HG03097 (cell line): Measurements from ENCODE around the gene ANKRD42.
"Not testable (repeated sequence)": the region's sequence is repeated elsewhere in the genome, so short reads cannot be mapped to it uniquely, and the experiment has no call there.

Source experiments
- ATAC-seq: cut with Tn5 transposase; IDR thresholded peaks from one replicate; pipeline ENCODE4 v1.9.1; 2021; ENCODE audit not compliant: unreplicated experiment, low FRiP score

ANKRD42 gene

DNA sequence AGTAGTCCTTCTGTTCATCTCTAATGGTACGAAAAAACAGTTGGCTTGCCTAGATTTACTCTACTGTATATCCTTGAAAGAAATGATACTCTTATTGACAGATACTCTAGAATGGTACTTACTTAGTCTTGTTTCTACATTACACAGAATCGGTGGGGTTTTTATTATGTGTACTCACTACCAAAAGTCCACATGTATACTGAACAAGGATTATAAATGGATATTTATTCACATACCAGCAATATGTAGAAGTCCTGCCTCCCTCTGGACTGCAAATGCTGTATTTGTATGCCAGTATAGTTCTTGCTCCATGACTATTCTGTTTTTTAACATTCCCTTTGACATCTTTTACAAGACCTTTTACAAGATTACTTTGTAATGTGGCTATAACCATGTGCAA lies 22.6 kb upstream of the ANKRD42 start:
- ATAC-seq: no peak

DNA sequence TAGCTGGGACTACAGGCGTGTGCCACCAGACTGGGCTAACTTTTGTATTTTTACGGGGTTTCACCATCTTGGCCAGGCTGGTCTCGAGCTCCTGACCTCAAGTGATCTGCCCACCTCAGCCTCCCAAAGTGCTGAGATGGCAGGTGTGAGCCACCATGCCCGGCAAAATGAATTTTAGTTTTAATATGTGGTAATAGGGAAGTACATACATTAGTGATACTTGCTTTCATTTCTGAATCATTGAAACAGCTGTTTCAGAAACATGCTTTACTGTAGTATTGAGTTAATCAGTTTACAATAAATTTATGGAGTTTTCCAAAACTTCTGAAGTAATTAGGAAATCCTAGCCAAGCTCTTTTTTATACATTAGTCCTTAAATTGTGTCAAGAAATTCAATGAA lies 21.0 kb upstream of the ANKRD42 start:
- ATAC-seq: no peak

DNA sequence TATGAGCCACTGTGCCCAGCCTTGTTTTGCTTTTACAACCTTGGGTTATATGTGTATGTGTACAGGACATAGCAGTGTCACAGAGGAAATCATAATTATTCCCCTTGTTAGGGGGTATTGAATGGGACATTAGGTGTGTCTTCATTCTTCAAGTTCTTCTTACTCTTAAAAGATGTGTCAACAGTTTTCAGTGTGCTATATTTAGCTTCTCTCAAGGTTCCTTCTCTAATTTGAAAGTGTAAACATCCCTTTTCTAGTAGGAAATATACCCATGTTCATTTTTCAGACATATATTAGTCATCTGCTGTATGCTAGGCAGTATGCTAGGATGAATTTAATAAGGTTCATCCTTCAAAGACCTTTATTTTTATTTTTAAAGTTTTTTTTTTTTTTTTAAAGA lies 19.5 kb upstream of the ANKRD42 start:
- ATAC-seq: no peak

DNA sequence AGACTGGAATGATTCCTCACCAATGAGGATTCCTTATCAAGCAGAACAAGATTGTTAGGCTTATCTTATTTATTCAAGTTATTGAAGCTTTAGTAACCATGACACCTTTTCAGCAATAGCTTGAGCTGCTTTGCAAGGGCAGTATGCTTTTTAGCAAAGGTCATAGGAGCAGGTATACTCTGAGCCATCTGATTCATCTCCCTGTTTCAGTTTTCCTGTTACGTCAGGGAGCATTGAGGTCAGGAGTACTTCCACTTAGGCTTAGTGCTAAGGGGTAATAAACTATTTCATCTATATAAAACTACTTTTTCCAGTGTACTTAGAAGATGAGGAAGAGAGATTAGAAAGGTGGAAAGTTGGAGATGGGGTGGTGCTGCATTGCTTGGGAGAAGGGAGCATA lies 17.7 kb upstream of the ANKRD42 start:
- ATAC-seq: no peak

GRCh38 chr11:83181815-83182214 lies 11.7 kb upstream of the ANKRD42 start:
- ATAC-seq: no peak

DNA sequence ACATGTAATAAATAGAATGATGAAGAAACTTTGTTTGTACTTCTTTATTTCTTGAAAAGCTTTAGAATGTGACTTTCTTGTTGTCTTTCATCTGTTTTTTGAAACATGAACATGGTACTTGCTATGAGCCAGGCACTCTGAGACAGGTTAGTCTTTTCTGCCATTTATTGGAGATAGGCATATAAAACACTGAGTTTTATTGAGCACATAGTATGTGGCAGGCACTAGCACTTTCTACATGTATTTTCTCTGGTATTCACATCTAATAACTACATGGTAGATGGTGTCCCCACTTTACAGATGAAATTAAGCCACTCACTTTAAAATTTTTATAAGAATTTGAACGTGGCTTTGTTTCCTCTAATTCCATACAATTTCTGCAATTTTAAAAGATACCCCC lies 7.7 kb upstream of the ANKRD42 start:
- ATAC-seq: no peak

GRCh38 chr11:83187465-83187864 lies 6.0 kb upstream of the ANKRD42 start:
- no peak for ATAC-seq

- no peak for ATAC-seq
Observed at GRCh38 chr11:83191491-83191890, 2.0 kb upstream of the ANKRD42 start.

- no peak for ATAC-seq
Observed at GRCh38 chr11:83191986-83192385, 1.5 kb upstream of the ANKRD42 start.

GRCh38 chr11:83192606-83193245 lies 786 bp upstream of the ANKRD42 start:
- ATAC-seq: no peak

DNA sequence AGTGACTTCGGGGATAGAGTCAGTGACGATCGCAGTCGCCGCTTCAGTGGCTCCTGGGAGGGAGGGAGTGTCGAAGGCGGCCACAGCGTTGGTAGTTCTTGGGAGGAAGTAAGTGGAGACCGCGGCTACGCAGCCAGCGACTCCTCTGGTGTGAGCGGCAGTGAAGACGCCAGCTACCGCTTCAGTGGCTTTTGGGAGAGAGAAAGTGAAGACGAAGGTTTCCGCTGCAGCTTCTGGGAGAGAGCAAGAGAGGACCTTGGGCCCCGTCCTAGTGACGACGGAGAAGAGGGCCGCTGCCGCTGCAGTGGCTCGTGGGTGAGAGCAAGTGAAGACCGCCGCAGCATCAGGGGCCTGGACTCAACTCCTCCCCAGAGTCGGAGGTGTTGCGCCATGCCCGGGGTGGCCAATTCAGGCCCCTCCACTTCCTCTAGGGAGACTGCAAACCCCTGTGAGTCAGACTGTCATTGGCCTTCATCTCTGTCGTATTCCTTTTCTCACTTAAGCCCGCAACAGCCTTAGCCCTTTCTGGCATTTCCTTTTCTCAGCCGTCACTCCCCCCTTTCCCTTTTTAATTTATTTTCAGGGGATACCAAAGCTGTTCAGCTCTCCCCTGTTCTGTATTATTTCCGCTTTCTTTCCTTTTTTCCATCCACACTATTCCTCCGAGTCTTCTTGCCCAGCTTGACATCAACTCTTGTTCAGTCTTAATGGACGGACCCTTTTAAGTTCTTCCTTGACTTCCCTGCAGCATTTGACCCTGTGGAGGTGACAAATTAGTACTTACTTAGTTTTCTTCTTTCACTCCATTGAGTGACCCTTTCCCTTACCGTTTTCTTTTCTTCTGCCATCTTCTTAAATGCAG lies 1.0 kb downstream of the ANKRD42 start:
- peak; percentile 50 for ATAC-seq

DNA sequence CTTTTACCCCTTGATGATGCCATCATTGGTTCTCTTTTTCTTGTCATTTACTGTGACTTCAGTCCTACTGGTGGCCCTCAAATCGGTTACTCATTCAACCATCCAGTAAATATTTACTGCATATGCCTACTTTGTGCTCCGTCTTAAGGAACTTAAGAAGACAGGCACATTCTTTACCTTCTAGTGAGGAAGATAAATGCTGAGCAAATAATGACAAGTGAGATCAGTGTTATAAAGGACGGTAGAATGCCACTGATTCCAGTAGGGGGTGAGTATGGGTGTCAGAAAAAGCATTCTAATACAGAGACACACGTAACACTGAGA lies 1.6 kb downstream of the ANKRD42 start:
- no peak for ATAC-seq

DNA sequence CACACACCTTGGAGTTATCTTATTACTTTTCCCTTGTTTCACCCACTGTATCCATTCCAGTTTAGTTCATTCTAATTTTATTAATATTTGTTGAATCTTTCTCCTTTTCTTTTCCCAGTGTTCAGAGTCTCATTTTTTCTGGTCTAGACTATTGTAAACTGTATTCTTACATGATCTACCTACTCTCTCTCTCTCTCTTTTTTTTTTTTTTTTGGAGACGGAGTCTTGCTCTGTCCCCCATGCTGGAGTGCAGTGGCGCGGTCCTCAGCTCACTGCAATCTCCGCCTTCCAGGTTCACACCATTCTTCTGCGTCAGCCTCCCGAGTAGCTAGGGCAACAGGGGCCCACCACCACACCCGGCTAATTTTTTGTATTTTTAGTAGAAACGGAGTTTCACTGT lies 2.1 kb downstream of the ANKRD42 start:
- no peak for ATAC-seq

GRCh38 chr11:83200035-83200434 lies 6.5 kb downstream of the ANKRD42 start:
- ATAC-seq: no peak

- ATAC-seq: no peak
Observed at GRCh38 chr11:83205608-83206185, 12.2 kb downstream of the ANKRD42 start.

DNA sequence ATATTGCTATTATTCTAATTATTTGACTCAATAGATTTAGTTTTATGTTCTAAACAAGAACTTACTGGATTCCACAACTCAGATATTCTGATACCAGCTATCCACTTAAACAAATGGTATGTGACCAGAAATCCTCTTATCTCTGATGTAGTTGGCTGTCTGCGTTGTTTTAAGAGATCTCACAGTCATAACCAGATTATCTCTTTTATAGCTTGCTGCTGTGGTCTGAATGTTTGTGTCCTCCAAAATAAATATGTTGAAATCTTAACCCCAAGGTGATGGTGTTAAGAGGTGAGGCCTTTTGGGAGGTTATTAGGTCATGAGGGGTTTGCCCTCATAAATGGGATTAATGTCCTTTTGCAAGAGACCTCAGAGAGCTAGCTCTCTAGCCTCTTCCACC lies 12.7 kb downstream of the ANKRD42 start:
- no peak for ATAC-seq

DNA sequence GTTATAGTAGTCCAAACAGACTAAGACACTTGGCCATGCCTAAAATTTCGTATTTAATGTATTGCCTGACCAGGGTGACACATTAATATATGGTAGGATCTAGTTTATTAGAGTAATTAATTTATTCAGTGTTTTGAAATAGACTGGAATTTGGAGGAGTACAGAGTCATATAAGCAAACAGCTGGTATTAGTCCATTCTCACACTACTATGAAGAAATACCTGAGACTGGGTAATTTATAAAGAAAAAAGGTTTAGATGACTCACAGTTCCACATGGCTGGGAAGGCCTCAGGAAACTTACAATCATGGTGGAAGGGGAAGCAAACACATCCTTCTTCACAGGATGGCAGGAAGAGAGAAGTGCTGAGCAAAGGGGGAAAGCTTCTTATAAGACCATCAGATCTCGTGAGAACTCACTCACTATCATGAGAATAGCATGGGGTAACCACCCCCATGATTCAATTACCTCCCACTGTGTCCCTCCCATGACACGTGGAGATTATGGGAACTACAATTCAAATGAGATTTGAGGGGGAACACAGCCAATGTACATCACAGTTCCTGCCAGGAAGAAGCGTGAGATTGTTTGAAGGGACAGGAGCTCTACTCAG lies 13.4 kb downstream of the ANKRD42 start:
- ATAC-seq: not testable (repeated sequence)

DNA sequence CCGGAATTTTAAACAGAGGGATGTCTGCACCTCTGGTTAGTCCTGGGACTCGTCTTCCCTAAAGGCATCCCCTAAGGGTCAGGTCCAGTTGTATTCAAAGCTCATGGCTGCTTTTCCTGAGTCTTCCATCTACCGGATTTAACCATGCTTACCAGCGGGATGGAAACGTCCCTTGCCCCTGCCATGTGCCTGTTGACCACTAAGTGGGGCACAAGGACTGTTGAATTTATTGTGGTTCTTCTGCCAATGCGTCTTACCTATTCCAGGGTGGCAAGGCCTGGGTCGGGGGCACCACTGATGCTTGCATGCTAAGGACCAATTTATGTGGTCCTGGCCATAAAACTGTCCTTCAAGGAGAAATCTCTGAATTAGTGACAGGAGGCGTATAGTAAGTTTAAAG lies 25.6 kb downstream of the ANKRD42 start:
- ATAC-seq: no peak

DNA sequence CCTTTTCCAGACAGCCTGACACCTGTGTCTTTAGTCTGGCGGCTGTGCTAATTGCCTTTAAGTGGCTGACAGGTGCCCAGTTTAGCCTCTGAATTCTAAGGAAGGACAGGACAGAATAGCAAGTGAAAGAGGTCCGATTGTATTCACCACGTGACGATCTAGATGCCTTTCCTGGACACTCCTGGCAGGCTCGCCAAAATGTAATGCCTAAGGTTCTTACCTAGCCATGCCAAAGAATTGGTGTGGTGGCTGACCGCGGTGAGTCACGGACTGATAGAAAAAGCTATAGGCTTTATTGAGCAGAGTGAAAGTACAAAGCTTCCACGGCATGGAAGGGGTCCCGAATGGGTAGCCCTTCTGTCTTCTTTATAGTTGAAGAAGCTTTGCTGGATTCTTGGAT lies 26.7 kb downstream of the ANKRD42 start:
- ATAC-seq: no peak

DNA sequence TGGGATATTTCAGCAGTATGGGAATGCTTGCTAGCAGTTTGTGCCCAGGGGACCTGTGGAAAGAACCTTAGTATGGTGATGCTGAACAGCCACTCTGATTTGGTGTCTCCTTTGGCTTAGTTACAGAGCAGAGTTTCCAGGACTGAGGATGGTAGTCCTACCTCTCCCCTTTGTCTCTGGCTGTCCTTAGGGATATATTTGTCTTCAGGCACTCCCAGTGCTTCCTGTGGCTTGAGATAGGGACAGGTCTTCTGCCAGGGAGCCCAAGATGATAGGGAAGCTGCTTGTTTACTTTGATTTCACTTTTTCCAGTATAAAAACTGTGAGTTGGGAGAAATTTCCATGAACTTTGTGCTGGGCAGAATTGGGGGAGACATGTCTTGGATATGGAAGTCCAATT lies 28.2 kb downstream of the ANKRD42 start:
- ATAC-seq: no peak

DNA sequence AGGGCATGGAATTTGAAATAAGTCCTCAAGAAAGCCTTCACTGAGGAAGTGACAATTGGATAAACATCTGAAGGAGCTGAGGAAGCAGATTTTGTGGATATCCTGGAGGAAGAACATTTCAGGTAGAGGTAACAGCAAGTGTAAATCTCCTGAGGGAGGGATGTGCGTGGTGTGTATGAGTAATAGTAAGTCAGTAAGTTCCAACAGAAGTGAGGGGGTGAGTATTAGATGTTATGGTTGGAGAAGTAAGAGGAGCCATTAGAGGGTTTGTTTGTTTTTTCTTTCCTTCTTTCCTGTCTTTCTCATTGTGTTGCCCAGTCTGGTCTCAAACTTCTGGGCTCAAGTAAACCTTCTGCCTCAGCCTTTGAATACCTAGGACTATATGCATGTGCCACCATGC lies 29.0 kb downstream of the ANKRD42 start:
- ATAC-seq: no peak

DNA sequence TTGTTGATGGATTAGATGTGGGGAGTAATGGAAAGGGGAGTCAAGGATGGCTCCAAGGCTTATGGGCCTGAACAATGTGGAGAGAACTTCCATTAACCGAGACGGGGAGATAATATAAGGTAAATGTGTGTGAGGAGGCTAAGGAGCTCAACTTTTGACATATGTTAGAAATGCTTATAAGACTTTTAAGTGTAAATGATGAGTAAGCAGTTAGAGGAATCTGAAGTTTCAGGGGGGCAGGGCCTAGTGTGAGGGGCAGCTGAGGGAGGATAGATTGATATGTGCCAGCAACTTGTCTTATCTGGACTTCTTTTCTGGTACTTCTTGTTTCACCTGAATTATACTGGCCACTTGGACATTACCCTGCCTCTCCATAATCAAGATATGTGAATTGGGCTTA lies 29.9 kb downstream of the ANKRD42 start:
- no peak for ATAC-seq
